ENCODE data around the gene PSMD3.

DNA sequence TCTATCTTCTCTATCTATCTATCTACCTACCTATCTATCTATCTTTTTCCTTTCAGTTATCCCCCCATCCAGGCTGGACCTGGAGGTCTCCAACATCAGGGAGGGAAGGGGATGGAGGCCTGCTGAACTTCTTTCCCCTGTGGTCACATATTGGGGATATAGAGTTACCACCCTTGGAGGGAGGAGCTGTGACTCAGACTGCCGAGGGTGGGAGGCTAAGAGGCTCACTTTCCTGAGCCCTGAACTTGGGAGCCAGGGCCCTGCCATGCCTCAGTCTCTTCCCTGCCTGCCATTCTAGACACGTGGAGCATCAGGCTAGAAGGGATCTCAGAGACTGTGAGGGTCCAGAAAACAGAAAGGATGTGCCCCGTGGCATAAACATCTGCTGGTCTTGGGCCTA is 44.7 kb upstream of the PSMD3 start:
- TF ChIP-seq, protein P1, sequence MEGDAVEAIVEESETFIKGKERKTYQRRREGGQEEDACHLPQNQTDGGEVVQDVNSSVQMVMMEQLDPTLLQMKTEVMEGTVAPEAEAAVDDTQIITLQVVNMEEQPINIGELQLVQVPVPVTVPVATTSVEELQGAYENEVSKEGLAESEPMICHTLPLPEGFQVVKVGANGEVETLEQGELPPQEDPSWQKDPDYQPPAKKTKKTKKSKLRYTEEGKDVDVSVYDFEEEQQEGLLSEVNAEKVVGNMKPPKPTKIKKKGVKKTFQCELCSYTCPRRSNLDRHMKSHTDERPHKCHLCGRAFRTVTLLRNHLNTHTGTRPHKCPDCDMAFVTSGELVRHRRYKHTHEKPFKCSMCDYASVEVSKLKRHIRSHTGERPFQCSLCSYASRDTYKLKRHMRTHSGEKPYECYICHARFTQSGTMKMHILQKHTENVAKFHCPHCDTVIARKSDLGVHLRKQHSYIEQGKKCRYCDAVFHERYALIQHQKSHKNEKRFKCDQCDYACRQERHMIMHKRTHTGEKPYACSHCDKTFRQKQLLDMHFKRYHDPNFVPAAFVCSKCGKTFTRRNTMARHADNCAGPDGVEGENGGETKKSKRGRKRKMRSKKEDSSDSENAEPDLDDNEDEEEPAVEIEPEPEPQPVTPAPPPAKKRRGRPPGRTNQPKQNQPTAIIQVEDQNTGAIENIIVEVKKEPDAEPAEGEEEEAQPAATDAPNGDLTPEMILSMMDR (conservative IDR thresholded peaks at IDR 0.05 in 1 of 2, IDR thresholded peaks at IDR 0.05 in 1 of 2; ENCODE audit: extremely low read depth in 1 of 2, insufficient read depth in 1 of 2, low read depth in 1 of 2, low read length in 2 of 2), result no peak
- TF ChIP-seq EZH2 (IDR thresholded peaks at IDR 0.05; ENCODE audit: borderline replicate concordance, low read length), result no peak

Measured in mammary epithelial cell (primary cell).